Hematopoietic multipotent progenitor cell treated with erythropoietin and hydrocortisone succinate and interleukin-3 and kit ligand, for 8 days (in vitro differentiated cells): ENCODE results near the gene ATG2B.

Experiments
- DNase-seq: peaks from one replicate; pipeline ENCODE4 v3.0.0-alpha.2; 2015

The ATG2B gene

DNA sequence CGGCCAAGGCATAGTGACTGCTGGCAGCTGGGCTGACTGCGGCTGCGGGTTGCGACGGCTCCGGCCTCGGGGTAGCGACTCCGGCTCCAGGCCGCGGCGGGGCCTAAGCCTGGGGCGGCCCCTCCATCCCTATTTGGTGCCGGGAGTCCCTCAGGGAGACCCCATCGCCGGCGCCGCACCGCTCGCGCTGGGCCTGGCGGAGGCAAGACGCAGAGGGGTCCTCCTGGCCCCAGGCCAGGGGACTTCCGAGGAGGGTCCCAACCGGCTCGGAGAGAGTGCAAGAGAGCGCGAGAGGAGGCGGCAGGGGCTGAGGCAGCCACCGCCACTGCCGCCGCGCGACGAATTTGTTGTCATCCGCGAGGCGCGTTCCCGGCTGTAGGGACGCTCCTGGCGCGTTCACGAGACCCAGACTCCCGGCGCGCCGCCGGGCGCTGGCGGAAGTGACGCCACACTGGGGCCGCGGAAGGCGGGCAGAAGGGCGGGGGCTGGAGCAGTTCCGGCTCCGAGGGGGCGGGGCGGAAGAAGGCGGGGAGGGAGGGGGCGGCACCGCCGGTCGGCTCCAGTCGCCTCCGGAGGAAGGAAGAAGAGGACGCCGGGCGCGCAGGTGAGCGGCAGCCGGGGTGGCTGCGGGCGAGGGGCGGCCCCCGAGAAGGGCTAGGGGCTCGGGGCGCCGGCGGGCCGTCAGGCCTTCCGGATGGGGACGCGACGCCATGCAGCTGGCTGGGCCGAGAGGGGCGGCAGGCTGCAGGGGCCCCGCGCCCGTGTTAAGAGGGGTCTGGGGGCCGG lies at the start of gene ATG2B, which contains the start of gene GSKIP:
ATG2B (minus strand) TSS at position 377 of the 786 bp plus-strand sequence; CDS start at position 12, 365 bp downstream.
GSKIP (plus strand) TSS at position 562 of the 786 bp plus-strand sequence. CDS start 18,722 bp downstream, outside the sequence.
- DNase-seq = peak; percentile 92

DNA sequence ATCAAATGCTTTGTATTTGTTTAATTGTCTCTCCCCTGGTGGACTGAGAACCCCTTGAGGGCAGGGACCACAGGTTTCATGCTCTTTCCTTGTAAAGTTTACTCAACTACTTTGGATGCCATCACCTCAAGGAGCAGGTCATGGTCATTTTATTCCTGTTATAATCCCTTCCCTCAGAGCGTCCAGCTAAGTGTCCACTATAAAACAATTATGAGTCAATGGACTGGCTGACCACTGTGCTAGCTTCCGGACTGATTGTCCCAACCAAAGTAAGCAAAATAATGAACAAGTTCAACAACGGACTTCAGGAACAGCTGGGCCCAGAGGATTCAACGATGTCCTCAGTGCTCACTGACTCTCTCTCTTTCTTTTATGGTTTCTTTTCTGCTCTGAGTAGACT lies 47.0 kb upstream of the ATG2B start:
- DNase-seq = no peak

DNA sequence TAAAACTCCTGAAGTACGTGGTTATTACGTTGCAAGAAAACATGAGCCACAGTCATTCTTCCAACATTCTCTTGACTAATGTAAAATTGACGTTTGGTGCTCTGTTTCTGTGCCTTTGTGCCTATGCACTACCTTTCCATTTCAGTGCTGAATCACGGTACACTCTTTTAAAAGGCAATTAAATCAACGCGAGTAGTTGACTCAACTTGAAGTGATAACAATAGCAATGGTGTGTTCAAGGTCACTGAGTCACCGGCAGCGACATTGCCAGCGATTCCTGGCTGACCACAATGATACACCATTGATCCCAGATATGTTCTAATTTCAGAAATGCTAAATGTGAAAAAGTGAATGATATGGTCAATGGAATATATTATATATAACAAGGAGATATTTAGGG lies 46.6 kb upstream of the ATG2B start:
- DNase-seq = peak; percentile 20

DNA sequence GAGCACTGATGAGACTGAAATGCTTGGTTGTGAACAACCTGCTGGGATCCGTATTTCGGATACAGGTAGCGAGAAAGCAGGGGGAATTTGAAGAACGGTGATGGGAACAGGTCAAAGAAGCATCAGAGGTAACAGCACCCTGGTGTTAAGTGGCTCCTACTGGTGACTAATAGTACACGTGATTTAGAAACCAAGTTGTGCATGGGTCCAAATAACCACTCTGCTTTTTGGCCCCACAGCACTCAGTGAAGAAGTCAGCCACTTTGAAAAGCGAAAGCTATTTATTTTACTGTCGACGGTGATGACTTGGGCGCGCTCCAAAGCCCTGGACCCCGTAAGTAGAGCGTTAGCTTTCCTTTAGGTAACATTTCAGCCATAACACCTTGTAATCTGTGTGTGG lies 45.5 kb upstream of the ATG2B start:
- peak; percentile 44 for DNase-seq

GRCh38 chr14:96407935-96408570 lies 44.9 kb upstream of the ATG2B start:
- DNase-seq = peak; percentile 92

GRCh38 chr14:96405677-96406076 lies 42.5 kb upstream of the ATG2B start:
- DNase-seq = peak; percentile 60

DNA sequence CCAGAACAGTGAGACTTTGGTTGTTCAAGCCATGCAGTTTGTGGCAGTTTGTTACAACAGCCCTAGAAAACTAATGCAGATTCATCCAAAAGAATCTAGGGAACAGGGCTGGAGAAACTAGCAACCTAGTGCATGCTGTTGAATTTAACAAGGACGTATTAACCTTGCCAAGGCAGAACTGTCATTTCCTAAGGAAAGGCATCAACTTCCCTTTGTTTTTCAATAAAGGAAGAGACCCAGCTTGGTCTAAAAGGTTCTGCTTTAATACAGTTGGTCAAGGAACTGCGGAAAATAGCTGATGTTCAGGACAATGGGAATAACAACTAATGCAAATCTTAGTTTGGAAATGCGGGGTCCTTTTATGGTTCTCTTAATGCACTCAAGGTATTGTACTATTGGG lies 40.3 kb upstream of the ATG2B start:
- DNase-seq = no peak

GRCh38 chr14:96400495-96400894 lies 37.4 kb upstream of the ATG2B start:
- no peak for DNase-seq

GRCh38 chr14:96399405-96399804 lies 36.3 kb upstream of the ATG2B start:
- no peak for DNase-seq

GRCh38 chr14:96398921-96399320 lies 35.8 kb upstream of the ATG2B start:
- DNase-seq = no peak

DNA sequence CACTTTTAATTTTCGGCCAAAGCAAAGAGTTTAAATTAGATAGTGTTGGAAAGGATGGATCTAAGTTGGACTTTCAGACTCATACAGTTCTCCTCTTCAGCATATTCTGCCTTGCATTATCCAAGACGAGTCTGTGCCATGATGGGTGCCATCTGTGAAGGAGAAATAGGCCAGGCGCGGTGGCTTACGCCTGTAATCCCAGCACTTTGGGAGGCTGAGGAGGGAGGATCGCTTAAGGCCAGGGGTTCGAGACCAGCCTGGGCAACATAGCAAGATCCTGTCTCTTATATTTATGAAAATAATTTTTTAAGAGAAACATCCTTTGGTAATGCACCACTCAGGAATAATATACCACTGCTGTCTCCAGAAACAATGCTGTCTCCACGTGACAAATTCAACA lies 35.3 kb upstream of the ATG2B start:
- no peak for DNase-seq

DNA sequence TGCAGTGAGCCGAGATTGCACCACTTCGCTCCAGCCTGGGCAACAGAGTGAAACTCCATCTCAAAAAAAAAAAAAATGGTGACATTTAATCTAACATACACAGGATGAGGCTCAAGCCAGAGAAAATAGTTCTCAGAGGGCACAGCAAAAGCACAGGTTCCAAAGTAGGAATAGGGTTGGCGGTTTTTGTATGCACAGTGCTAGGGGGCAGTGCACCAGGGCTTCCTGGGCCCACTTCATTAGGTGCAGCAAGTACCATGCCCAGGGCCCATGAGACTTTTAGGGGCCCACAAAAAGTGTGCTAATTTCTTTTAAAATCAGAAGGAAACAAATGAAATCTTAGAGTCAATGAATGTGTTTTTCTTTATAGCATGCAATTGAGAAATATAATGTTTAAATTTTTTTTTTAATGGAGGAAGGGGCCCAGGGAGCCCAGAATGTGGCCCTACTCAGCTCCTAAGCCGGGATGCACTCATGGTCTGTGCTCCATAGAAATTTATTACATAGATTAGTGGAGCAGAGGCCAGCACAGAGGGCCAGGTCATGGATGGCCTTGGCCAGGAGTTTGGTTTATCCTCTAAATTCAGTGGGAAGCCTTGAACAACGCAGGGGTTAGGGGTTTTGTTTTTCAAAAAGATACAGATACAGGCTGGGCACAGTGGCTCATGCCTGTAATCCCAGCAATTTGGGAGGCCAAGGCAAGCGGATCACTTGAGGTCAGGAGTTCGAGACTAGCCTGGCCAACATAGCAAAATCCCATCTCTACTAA lies 31.1 kb upstream of the ATG2B start:
- DNase-seq = no peak

DNA sequence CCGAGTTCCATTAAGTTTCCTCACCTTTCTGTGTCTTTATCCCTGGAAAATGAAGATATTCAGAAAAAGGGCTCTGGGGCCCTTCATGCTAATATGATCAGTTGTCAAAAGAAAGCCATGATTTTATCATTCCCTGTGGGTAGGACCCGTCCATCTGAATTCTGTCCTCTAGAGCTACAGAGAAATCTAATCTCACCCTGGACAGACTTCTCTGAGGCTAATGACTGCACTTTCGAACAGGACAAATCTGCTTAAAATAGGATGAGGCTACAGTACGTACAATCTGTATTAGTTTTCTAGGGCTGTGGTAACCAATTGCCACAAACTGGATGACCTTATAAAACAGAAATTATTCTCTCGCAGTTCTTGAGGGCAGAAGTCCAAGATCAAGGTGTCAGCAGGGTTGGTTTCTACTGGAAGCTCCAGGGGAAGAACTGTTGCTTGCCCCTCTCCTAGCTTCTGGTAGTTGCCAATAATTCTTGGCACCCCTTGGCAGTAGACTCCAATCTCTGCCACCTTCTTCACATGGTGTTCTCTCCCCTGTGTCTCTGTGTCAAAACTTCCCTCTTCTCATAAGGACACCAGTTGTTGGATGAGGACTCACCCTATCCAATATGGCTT lies 30.0 kb upstream of the ATG2B start:
- DNase-seq = peak; percentile 60

DNA sequence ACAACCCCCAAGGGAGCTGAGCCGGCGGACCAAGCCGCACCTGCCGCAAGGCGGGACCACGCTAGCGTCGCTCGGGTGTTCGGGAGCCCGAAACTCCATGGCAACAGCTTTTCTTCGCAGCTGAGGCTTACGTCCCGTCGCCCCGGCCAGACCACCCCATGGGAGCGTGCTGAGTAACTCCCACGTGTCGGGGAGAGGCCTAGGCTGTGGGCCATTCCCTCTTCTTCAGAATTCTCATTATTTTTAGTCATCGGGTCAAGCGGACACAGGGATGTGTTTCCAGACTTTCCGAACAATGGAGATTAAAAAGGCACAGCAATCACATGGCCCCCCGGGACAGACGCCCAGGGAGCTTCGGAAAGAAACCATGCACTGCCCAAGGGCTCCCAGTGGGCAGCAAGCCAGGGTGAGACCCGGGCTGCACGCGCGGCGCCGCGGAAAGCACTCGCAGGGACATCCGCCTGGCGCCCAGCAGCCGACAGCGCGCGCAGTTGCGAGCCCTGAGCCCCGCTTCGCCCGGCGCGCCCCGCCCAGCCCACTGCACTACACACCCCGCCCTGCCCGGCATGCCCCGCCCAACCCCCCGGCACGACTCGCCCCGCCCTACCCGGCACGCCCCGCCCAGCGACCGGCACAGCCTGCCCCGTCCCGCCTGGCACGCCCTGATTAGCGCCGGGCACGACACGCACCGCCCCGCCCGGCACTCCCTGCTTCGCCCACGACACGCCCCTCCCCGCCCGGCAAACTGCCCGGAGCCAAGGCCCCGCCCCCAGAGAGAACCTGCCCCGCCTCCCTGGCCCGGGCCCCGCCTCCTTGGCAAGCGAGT lies 28.4 kb upstream of the ATG2B start:
- DNase-seq = peak; percentile 93

GRCh38 chr14:96390965-96391292 lies 27.8 kb upstream of the ATG2B start:
- DNase-seq = no peak

DNA sequence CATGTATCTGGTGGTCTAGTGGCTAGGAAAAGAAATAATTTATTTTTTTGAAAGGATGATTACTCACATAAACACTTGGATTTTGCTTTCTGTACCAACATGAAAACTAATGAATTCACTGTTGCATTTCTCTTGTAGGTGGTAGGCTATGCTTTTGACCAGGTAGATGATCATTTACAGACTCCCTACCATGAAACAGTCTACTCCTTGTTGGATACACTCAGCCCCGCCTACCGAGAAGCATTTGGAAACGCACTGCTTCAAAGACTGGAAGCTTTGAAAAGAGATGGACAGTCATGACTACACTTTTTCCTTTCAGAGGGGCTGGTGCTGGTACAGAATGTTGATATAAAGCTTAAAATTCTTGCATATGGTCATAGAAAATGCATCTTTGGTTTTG lies 22.2 kb upstream of the ATG2B start:
- DNase-seq = no peak

- no peak for DNase-seq
Observed at GRCh38 chr14:96384740-96385139, 21.6 kb upstream of the ATG2B start.

DNA sequence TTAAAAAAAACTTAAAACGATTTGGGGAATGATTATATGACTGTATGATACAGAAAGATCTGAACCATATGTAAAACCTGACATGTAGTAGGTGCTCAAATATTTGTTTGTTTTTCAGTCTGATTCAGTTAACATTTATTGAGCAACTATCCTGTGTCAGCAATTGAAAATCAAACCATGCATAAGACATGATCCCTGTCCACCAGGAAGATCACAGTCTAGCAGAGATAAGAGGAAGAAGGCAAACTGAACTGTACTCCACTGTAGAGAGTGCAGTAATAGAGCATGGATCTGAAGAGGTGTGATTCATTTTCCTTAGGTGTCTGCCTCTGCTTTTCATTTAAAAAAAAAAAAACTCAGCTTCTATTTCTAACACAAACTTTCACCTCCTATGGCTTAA lies 20.9 kb upstream of the ATG2B start:
- no peak for DNase-seq

- no peak for DNase-seq
Observed at GRCh38 chr14:96383445-96383844, 20.3 kb upstream of the ATG2B start.

DNA sequence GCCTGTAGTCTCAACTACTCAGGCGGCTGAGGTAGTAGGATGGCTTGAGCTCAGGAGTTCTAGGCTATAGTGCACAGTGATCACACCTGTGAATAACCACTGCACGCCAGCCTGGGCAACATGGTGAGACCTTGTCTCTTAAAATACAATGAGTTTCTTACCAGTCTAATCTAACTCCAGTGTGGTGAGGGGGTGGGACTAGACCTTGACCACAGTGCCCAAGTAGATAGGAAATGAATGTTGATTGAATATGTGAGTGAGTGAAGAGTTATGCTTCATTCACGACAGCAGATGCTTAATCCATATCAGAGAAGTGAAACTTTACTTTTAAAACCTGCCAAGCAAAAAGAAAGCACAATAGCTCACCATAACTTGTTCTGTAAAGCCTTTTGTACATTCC lies 17.6 kb upstream of the ATG2B start:
- DNase-seq = peak; percentile 44

DNA sequence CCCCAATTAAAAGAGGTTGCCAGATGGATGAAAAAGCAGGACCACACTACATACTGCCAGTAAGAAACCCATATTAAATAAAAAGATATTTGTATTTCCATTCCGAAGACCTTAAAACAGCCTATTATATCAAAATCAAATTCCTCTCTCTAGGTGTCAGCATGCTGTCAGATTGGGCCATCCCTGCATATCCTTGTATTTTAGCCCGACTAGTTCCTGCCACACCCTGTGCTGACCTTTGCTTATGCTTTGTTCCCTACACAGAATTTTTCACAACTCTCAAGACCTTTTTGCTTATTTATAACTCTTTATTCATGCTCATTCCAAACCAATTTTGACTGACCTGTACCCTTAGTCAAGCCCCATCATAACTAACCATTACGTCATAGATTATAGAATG lies 13.0 kb upstream of the ATG2B start:
- no peak for DNase-seq

DNA sequence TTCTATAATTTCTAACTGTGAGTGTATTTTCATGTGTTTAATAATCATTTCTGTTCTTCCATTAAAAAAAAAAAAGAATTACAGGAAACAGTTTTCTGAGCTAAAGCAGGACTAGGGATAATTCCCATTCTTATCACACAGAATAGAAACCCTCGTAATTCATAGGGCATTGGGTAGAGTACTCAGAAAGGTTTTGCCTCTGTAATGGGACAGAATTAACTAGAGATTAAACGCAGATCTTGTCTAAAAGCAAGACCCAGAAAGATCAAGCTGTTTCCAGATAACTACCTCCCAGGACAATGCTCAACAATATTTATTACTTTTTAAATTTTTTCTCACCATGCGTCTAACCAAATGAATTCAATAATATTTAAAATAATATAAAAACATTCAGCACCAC lies 10.4 kb upstream of the ATG2B start:
- no peak for DNase-seq
